GM19351 (cell line): ENCODE results near the gene HTRA1.

ENCODE experiments used
- ATAC-seq: cut with Tn5 transposase; IDR thresholded peaks from one replicate; pipeline ENCODE4 v1.9.1; 2021; ENCODE audit warnings: mild to moderate bottlenecking, moderate library complexity; ENCODE audit not compliant: unreplicated experiment

HTRA1 gene

GRCh38 chr10:122471531-122472177 is 10.3 kb downstream of the HTRA1 start:
- no peak for ATAC-seq

DNA sequence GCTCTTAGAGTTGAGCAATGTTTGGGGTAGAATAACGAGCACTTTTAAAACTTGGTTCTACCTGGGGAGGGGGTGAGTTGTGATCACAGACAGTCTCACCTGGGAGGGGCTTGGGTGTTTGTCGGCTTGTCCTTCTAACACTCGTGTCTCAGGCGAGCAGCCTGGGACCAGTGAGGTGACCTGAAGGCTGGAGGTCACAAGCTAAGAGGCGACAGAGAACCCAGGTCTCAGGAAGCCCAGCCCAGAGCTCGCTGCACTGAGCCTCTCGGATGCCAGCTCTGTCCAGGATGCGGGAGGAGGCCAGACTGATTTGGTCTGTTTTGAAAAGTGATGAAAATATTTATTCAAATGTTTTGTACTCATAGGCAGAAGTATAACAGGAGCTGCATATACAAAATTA is 11.8 kb downstream of the HTRA1 start:
- no peak for ATAC-seq

- no peak for ATAC-seq
Measured at GRCh38 chr10:122474131-122474818, 12.9 kb downstream of the HTRA1 start.

GRCh38 chr10:122475100-122475499 is 13.7 kb downstream of the HTRA1 start:
- ATAC-seq = no peak

DNA sequence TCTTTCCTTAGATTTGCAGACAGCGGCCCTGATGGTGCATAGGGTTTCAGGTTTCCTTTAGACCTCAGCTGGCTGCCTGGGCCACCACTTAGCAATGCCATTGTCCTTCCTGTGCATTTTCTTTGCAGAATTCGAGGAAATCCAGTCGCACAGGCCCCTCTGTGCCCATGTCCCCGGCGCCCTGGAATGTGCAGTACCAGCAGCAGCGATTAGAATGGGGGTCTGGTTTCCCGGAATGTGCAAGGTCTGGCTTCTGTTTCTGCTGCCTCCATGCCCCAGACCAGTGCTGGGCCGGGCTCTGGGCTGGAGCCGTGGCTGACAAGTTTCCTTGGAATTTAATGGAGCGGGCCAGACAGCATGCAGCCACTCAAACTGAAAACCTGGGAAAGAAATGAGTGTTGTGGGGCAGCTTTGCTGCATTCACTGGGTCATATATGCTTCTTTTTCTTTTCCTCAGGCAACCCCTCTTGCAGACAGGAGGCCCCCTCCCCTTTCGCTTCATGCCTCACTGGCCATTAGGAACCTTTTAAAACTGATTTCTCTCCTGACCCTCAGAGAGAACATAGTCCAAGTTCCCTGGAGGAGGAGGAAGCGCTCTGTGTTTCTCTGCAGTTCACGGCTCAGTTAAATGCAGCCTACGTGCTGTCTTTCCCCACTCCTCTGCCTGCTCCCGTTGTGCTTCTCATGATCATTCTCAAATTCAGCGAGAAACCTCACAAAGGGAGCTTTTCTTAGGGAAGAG is 14.4 kb downstream of the HTRA1 start:
- no peak for ATAC-seq

DNA sequence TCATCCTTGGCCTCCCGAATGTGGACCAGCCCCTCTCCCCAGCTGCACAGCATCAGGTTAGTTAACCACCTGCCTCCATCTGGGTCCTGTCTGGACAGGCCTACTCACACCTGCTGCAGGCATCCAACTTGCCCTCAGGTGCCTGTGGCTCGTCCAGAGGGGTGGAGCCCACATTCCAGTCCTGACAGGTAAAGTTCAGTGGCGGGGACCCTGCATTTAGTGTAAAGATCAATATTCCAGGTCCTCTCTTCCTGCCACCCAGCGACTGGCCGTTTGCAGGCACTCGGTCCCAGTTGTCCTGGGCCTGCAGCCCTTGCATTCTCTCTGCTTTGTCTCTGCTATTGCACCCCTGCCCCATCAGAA is 15.0 kb downstream of the HTRA1 start:
- no peak for ATAC-seq

GRCh38 chr10:122477436-122477835 is 16.1 kb downstream of the HTRA1 start:
- ATAC-seq = no peak

DNA sequence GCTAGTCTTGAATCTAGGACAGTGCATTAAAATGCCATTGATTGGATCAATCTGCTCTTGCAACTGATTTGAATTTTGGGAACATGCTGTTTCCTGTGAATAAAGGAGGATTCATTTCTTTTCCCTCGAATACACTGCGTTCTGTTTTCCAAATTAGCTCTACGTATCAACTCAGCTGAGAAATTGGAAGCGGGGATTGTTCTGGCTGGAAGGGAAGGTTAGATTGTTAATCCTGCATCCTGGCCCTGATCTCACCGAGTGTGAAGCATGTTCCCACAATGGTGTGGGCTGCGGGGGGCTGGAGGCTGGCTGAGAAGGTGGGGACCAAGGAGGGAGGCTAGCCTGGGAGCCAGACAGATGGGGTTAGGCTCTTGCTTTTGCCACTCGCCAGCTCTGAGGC is 17.6 kb downstream of the HTRA1 start:
- no peak for ATAC-seq

GRCh38 chr10:122480146-122480833 is 18.9 kb downstream of the HTRA1 start:
- no peak for ATAC-seq

- ATAC-seq = no peak
Measured at GRCh38 chr10:122481296-122482056, 20.1 kb downstream of the HTRA1 start.

DNA sequence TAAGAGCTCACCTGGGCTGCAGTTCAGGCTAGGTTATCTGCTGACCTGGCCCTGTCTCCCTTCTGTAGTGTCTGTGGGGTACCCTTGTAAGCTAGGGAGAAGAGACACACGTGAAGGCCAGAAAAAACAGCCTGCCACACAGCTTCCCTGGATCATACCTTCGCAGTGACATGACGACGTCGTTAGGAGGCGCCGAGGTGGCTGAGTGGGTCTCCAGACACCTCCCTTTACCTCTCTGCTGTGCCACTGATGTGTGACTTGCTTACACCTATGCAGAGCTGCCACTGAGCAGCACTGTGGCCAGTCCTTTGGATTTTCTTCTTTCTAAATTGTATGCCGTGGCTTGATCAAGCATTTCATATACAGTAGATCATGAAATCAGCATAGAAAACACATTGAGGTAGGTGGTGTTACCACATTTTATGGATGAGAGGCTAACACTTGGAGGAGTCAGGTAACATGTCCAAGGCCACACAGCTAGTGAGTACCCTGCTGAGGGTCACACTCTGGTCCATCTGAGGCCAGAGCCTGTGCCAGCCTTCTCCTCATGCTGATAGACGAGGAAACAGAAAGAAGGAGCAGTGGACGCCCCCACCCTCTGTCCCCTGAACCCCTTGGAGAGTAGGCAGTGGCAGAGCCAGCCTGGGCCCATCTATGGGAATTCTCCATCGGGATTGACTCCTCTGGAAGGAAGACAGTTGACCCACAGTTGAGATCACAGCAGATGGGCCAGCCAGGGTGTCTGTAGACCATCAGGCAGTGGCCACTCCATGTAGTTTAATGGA is 23.1 kb downstream of the HTRA1 start:
- no peak for ATAC-seq

GRCh38 chr10:122485670-122486069 is 24.3 kb downstream of the HTRA1 start:
- no peak for ATAC-seq

DNA sequence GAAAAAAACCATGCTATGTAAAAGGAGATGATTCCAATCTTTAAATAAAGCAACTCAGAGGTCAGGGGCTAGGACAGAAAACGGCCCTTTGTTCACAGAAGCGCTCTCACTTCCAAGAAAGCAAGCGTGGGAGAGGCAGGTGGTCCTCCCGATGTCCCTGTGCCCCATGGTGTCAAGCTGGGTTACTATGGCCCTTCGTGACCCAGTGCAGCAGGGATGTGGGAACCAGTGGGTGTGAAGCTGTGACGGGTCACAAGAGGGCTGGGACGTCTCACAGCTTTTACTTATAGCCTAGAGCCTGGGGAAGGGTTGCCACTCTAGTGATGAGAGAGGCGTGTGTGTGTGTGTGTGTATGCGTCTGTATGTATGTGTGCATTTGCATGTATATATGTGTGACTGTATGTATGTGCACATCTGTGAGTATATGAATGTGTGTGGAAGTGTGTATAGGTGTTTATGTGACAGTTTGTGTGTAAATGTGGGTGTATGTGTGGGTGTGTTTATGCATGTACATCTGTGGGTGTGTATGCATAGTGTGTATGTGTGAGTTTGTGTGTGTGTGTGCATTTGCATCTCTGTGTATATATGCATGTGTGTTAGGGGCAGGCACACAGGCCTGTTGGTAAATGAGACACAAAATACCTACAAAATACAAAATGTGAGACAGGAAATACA is 25.2 kb downstream of the HTRA1 start:
- no peak for ATAC-seq

- ATAC-seq = no peak
Measured at GRCh38 chr10:122487174-122487765, 25.9 kb downstream of the HTRA1 start.

- no peak for ATAC-seq
Measured at GRCh38 chr10:122490268-122490667, 28.9 kb downstream of the HTRA1 start.

- ATAC-seq = peak; percentile 60
Measured at GRCh38 chr10:122490786-122491680, 29.7 kb downstream of the HTRA1 start.

DNA sequence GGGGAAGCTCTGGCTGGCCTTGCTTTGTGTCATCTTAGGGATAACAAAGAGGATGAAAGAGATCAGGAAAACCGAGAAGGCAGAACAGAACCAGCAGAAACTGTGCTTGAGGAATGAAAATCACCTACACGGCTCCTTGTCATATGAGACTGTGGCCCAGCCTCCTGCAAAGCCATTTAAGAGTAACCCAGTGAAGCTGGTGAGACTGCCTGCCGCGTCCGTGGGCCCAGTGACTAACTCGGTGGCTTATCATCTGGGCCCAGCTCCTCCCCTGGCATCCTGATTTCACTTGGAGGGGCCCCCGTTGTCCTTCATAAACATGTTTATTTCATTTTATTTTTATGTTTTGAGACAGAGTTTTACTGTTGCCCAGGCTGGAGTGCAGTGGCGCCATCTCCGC is 30.7 kb downstream of the HTRA1 start:
- no peak for ATAC-seq

GRCh38 chr10:122492999-122493481 is 31.7 kb downstream of the HTRA1 start:
- ATAC-seq = no peak
